Gastrocnemius medialis (tissue), 4 donors: ENCODE results near the gene CYFIP2. TPM values are rescaled to one million over a fixed set of nuclear protein-coding genes. Genes with fewer than 3 reads are reported as not detected.

Experiments used
- ATAC-seq, 2 donors: fragments of 150-250 bp; one replicate each; pipeline ENCODE4 v1.9.1; 2016
- DNase-seq, 2 donors: peaks; one replicate each; pipeline ENCODE4 v3.0.0-alpha.2; 2019
- H3K27ac ChIP-seq, 4 donors: fragments of 200-600 bp; sonication (generic); 1 replicate in 1 of 4; 2 replicates in 3 of 4; pipeline ENCODE4 v1.5.1; 2016 to 2018; ENCODE audit warnings: mild to moderate bottlenecking in 2 of 4, moderate library complexity in 1 of 4
- H3K27me3 ChIP-seq, 3 donors: fragments of 200-600 bp; sonication (generic) in 2 of 3; 1 replicate in 1 of 3; 2 replicates in 2 of 3; pipeline versions ENCODE4 v1.5.1 to v1.6.0; 2016 to 2019; ENCODE audit warnings: mild to moderate bottlenecking in 1 of 3, moderate library complexity in 1 of 3
- H3K36me3 ChIP-seq, 2 donors: fragments of 200-600 bp; sonication (generic) in 1 of 2; one replicate each; pipeline ENCODE4 v1.5.1; 2017 to 2018
- H3K4me1 ChIP-seq, 2 donors: fragments of 200-600 bp; sonication (generic) in 1 of 2; one replicate each; pipeline ENCODE4 v1.5.1; 2016 to 2017; ENCODE audit warnings: mild to moderate bottlenecking in 2 of 2
- H3K4me3 ChIP-seq, 4 donors: fragments of 200-600 bp; sonication (generic) in 3 of 4; 1 replicate in 1 of 4; 2 replicates in 3 of 4; pipeline ENCODE4 v1.5.1; 2016 to 2019; ENCODE audit warnings: mild to moderate bottlenecking in 2 of 4
- H3K9me3 ChIP-seq, 3 donors: fragments of 200-600 bp; sonication (generic) in 2 of 3; 1 replicate in 1 of 3; 2 replicates in 2 of 3; pipeline ENCODE4 v1.5.1; 2016 to 2019
- CTCF ChIP-seq, 5 experiments: fragments of 450-650 bp in 3 of 5; fragments of 200-600 bp in 2 of 5; sonication (generic) in 2 of 5; IDR thresholded peaks in 4 of 5; conservative IDR thresholded peaks in 1 of 5; 1 replicate in 4 of 5; 2 replicates in 1 of 5; pipeline ENCODE4 v1.5.1; 2016 to 2019; ENCODE audit warnings: antibody characterized with exemption in 5 of 5, mild to moderate bottlenecking in 3 of 5, moderate library complexity in 3 of 5
- POLR2A ChIP-seq, 2 donors: fragments of 450-650 bp; IDR thresholded peaks; one replicate each; pipeline ENCODE4 v1.6.1; 2017; ENCODE audit warnings: antibody characterized with exemption in 2 of 2, mild to moderate bottlenecking in 2 of 2, moderate library complexity in 2 of 2
- in situ Hi-C, 4 donors: fragments of 200-750 bp; cut with MboI; loops; one replicate each; pipeline versions ENCODE4 v1.15.0 to v1.8.0; 2017; ENCODE audit warnings: low sequenced_read_pairs in 4 of 4
- intact Hi-C: fragments of 100-400 bp; cut with DNase I; formaldehyde crosslinking; loops from one replicate; pipeline ENCODE4 v1.15.1; 2023; ENCODE audit warnings: low total_unique reads
- total RNA-seq, 4 donors: library from RNA; depleted of rRNA; stranded (reverse); fragments of >200 nt; gene quantifications; one replicate each; pipeline versions ENCODE4 v1.1.0 to v1.2.3, GENCODE V29; 2016

The CYFIP2 gene
- total RNA-seq, 4 donors from 2014 or later = 5.9 to 15.5 (median 10.7) TPM

GRCh38 chr5:157285310-157286035 lies 19.6 kb downstream of the CYFIP2 start:
- no peaks in the 10 kb centered on the region for H3K9me3 ChIP-seq
- no peaks in the 10 kb centered on the region for H3K27me3 ChIP-seq
- TF ChIP-seq CTCF (IDR thresholded peaks at IDR 0.05 in 4 of 5, conservative IDR thresholded peaks at IDR 0.05 in 1 of 5) = no peak
- TF ChIP-seq POLR2A (IDR thresholded peaks at IDR 0.05) = no peak
- intact Hi-C loops (no loop called here), in situ Hi-C loops (no loop called here)
- peak overlapping the region in 1 of 4 donors; percentile 8 for H3K27ac ChIP-seq
- no peak for DNase-seq
- peaks cover 16 to 26% of the 10 kb centered on the region in 2 donors for H3K4me1 ChIP-seq
- no peaks in the 10 kb centered on the region for H3K36me3 ChIP-seq
- no peak for ATAC-seq
- H3K4me3 ChIP-seq = no peak overlapping the region

DNA sequence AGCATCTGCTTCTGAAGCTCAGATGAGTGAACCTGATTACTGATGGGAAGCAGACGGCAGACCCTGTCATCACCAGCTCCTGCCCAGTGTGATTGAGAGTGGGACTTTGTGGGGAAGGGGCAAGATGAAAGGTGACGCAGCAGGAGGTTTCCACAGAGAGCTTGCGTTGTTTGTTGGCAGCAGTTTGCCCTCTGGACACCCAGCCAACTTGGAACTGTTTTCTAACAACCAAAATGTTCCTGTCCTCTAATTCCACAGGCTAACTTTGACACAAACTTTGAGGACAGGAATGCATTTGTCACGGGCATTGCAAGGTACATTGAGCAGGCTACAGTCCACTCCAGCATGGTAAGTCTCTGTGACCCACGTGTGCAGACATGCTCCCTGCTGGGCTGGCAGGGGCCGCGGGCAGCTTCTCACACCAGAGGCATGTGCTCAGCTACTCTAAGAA lies 20.9 kb downstream of the CYFIP2 start:
- TF ChIP-seq POLR2A (IDR thresholded peaks at IDR 0.05) = no peak
- no peak for TF ChIP-seq CTCF (IDR thresholded peaks at IDR 0.05 in 4 of 5, conservative IDR thresholded peaks at IDR 0.05 in 1 of 5)
- in situ Hi-C loops (no loop called here), intact Hi-C loops (no loop called here)
- Histone ChIP-seq H3K9me3 (no peaks in the 10 kb centered on the region), H3K4me1 (peaks cover 16 to 26% of the 10 kb centered on the region in 2 donors), H3K27ac (no peak overlapping the region), H3K4me3 (no peak overlapping the region), H3K36me3 (no peaks in the 10 kb centered on the region), H3K27me3 (no peaks in the 10 kb centered on the region)
- ATAC-seq (no peak), DNase-seq (no peak)

GRCh38 chr5:157288405-157289163 lies 22.7 kb downstream of the CYFIP2 start:
- H3K9me3 ChIP-seq = no peaks in the 10 kb centered on the region
- TF ChIP-seq POLR2A (IDR thresholded peaks at IDR 0.05) (no peak), CTCF (IDR thresholded peaks at IDR 0.05 in 4 of 5, conservative IDR thresholded peaks at IDR 0.05 in 1 of 5) (no peak)
- no peak overlapping the region for H3K4me3 ChIP-seq
- H3K27ac ChIP-seq = no peak overlapping the region
- DNase-seq (no peak), ATAC-seq (no peak)
- H3K36me3 ChIP-seq = no peaks in the 10 kb centered on the region
- intact Hi-C loops = no loop called here
- no peaks in the 10 kb centered on the region for H3K27me3 ChIP-seq
- in situ Hi-C loops = no loop called here
- H3K4me1 ChIP-seq = peaks cover 16 to 26% of the 10 kb centered on the region in 2 donors

- in situ Hi-C loops = no loop called here
- H3K4me3 ChIP-seq = no peak overlapping the region
- DNase-seq = no peak
- intact Hi-C loops = no loop called here
- H3K9me3 ChIP-seq = no peaks in the 10 kb centered on the region
- TF ChIP-seq POLR2A (IDR thresholded peaks at IDR 0.05) = no peak
- no peak for TF ChIP-seq CTCF (IDR thresholded peaks at IDR 0.05 in 4 of 5, conservative IDR thresholded peaks at IDR 0.05 in 1 of 5)
- ATAC-seq = no peak
- peaks cover 12 to 26% of the 10 kb centered on the region in 2 donors for H3K4me1 ChIP-seq
- H3K27ac ChIP-seq = no peak overlapping the region
- H3K27me3 ChIP-seq = no peaks in the 10 kb centered on the region
- no peaks in the 10 kb centered on the region for H3K36me3 ChIP-seq
These were observed 23.4 kb downstream of the CYFIP2 start for GRCh38 chr5:157289164-157289819.
